Measurements from ENCODE around the gene RFX2.
"Not testable (repeated sequence)": the region's sequence is repeated elsewhere in the genome, so short reads cannot be mapped to it uniquely, and the experiment has no call there.

RFX2 gene

DNA sequence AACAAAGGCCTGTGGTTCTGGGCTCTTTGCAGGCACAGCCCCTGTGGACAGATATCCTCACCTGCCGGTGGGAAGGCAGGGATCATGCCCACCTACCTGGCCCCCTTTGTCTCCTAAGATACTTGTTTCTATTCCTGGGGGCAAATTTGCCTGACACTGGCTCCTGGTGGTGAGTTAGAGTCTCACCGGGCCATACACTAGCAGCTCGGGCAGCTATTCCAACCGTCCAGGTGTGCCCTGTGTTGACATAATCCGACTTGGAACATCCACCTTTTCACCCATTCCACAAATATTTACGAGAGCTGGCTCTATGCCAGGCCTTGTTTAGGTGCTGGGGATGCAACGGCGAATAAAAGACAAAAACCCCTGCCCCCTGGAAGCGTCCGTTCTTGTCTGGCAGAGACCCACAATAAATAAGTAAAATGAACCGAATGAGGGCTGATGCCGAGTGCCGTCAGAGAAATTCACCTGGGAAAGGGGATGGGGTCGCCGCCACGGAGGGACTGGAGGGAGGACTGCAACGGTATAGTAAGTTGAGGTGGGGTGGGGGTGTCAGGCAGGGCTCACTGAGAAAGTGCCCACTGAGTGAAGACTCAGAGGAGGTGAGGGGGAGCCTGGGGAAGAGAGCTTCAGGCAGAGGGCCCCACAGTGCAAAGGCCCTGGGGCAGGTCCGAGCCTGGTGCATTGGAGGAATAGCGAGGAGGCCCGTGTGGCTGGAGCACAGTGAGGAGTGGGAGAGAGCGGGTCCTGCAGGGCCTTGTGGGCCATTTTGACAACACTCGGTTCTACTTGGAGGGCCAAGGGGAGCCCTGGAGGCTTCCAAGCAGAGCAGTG is 89.1 kb downstream of the RFX2 start:
- in situ Hi-C loops (cut with MboI; ENCODE audit: low sequenced_read_pairs): loop anchor here (10.0 kb wide), 1 partner anchor 216 kb away; the partner anchor contains the start of gene NRTN

DNA sequence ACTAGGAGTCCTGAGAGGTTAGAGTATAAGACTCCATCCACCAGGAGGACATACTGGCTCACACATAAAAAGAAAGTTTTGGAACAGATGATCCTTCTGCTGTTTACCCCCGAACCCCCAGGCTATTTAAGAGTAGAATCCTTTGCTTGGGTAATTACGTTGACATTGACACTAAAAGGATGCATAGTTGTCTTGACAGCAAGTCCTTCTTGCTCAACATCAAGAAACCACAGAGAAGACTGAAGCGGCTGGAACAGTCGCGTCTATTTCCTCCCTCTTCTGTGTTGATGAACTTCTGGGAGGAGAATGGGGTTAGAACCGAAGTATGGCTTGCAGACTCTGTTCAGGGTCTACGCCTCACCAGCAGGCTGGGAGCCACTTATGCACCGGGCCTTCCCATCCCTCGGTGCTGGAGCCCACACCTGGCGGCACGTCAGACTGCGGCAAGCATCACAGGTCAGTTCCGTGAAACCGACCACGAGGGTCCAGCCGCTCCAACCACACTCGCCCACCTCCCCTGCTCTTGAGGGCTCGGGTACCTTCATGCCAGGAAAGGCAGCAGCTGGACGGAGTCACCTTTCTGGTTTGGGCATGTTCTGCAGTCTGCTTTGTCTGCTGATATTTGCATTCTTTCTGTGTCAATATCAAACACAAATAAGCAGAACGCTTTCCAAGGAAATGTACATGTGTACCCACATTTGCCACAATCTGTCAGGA is 90.0 kb downstream of the RFX2 start:
- in situ Hi-C loops (cut with MboI; ENCODE audit: low sequenced_read_pairs): loop anchor here (10.0 kb wide), 1 partner anchor 216 kb away; the partner anchor contains the start of gene NRTN

DNA sequence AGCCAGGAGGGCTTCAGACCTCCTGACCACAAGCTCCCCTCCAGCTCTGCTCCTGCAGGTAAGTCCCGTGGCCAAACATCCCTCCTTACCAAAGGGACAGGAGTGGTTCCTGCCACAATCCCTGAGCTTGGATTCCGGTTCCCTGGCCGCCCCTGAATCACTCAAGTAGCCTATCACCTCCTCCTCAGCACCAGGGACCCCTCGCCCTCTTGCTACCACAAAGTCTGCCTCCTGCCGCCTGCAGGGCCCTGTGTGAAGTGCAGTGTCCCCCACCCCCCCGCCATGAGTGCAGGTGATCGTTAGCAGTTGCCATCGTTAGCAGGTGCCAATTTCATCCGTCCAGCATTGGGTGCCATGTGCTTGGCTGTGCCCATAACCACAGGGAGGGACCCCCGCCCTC is 91.5 kb downstream of the RFX2 start:
- in situ Hi-C loops (cut with MboI; ENCODE audit: low sequenced_read_pairs): no loop called here

DNA sequence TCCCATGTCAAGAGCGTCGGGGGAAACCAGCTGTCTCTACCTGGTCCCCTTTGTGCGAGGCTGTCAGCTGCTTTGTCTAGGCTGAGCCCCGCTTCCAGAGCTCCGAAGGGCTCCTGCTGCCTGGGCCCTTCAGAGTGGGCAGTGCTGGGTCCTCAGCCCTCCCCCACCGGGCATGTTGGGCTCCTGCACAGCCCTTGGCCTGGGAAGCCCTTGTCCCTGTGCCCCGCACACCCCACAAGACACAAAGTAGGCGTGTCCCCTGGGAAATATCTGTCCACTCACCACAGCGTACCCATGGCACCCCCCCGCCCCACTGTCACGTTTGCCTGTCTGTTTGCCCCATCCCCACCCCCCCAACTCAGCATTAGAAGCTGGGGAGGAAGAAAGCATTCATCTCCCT is 92.7 kb downstream of the RFX2 start:
- in situ Hi-C loops (cut with MboI; ENCODE audit: low sequenced_read_pairs): no loop called here

DNA sequence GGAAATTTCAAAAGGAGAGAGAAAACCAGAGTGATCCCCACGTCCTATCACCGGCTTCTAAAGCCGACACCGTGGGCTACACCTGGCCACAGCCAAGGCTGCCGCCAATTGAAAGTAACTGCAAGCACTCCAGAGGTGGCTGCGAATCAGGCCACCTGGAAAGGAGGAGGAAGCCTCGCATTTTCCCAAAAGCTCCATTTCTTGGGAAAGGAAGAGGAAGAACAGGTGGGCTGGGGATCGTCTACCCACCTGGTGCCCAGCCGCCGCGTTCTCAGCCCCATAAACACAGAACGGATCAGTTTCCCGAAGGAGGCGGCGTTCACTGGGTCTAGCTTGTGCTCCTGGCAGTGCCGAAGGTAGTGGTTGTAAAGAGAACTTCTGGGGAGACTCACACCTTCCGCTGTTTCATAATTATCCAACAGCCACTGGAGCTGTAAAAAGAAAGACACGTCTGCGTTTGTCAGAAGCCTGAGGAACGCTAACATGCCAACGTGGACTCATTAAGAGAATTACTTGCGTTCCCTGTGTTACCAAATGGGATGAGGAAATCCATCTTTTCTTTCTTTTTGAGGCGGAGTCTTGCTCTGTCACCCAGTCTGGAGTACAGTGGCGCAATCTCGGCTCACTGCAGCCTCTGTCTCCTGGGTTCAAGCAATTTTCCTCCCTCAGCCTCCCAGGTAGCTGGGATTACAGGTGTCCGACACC is 94.3 kb downstream of the RFX2 start:
- in situ Hi-C loops (cut with MboI; ENCODE audit: low sequenced_read_pairs): no loop called here

DNA sequence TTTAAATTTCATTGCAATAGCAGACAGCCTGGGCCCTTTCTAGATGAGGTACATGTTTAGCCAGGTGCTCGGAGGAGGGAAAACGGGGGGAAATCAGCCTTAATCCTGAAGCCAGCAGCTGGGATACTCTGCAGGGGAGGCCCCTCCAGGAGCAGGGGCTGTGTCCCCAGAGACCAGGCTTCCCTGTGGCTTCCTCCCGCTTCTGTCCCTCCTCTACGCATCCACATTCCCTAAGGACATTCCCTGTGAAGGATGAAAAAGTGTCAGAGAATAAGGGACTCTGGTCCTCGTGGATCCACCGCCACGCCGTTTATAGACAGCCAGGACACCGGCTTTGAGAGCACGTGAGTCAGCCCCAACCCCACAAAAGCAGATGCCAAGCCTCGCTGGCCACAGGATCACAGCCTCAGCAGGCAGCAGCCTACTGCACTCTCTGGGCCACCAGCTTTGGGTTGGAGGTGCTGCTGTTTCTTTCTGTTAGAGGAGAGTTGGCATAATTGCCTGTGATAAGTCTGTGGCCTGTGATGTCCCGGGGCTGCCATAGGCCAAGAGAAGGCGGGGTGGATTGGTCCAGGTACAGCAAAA is 95.7 kb downstream of the RFX2 start:
- in situ Hi-C loops (cut with MboI; ENCODE audit: low sequenced_read_pairs): no loop called here

DNA sequence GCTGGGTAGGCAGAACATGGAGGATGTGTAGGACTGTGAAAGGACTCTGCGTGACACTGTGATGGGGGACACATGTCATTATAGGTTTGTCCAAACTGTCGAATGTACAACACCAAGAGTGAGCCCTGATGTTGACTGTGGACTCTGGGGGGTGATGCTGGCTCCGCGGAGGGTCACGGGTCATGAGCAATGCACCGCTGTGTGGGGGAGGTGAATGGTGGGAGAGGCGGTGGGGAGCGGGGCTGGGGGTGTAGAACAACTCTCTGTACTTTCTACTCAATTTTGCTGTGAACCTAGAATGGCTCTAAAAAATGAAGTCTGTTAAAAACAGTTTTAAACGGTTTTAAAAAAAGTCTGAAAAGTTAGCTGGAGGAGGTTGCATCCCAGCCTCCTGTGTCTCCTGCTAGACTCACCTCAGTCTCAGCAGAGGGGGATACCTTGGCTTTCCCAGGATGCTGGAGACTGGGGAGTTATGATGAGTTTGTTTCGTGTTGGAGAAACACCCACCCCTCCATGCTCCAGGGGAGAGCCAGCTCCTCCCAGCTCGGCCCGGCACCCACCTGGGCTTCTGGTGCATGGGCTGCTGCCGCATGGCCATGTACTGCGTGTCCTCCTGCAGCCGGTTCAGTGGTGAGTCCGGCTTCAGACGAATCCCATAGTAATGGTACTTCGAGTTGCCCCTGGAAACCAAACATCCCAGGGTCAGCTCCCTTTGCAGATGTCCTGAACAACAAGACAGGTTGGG is 97.7 kb downstream of the RFX2 start:
- in situ Hi-C loops (cut with MboI; ENCODE audit: low sequenced_read_pairs): no loop called here

DNA sequence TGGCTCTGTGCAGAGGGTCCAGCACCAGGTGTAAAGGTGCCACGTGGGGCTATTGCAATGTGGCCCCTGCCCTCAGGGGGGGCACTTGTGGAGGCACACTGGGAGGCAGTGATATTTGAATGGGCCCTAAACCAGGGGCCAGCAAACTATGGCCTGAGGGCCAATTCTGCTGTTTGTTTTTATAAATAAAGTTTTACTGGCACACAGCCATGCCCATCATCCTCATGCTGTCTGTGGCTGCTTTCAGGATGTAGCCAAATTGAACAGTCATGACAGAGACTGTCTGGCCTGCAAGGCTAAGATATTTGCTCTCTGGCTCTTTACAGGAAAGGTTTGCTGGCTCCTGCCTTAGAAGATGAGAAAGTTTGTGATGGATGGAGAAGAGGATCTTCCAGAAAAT is 98.5 kb downstream of the RFX2 start:
- in situ Hi-C loops (cut with MboI; ENCODE audit: low sequenced_read_pairs): no loop called here

DNA sequence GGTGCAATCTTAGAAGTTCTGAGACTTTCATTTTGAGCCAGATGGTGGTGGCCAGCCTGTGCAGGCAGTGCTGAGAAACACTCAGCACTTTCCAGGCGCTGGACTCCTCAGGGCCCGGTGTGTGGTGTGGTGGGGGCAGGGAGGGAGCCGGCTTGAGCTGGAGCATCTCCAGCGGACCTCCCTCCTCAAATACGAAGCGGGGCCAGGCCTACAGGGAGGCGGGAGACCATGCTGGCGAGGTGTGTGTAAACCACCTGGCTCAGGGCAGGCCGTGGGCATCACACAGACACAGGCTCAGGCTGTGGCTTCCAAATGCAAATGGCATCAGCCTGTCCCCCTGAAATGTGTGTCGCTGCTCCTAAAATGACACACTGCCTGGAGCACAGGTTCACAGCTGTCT is 99.1 kb downstream of the RFX2 start:
- in situ Hi-C loops (cut with MboI; ENCODE audit: low sequenced_read_pairs): no loop called here

DNA sequence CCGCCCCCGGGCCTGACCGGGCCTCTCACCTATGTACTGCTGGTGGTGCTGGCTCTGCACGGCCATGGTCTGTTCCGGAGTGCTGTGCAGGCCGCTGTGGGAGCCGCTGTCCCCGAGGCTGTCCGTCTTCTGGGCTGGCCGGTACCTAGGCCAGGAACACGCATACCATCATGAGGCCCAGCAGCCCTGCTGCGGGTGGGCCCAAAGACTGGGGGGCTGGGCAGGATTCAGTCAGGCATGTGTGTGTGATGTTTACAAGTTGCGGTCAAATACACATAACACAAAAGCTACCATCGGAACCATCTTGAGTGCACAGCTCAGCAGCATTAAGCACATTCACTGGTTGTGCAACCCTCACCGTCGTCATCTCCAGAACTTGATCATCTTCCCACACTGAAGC is 100.2 kb downstream of the RFX2 start:
- in situ Hi-C loops (cut with MboI; ENCODE audit: low sequenced_read_pairs): no loop called here

DNA sequence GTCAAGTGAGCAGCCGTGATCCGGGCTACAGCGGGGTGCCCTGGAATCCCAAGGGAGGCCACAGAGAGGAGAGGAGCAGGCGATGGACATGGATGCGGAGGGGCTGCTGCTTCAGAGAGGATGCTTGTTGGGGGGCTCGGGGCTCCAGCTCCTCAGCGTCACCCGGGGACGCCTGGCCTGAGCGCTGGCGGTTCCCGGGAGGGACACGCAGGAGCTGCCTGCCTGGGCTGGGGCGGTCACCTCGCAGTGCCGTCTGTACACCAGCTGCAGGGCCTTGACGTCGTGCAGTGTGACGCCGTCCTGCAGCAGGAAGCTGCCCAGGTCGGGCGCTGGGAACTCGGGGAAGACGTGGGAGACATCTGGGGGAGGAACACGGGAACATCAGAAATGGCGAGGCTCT is 102.4 kb downstream of the RFX2 start:
- in situ Hi-C loops (cut with MboI; ENCODE audit: low sequenced_read_pairs): no loop called here

DNA sequence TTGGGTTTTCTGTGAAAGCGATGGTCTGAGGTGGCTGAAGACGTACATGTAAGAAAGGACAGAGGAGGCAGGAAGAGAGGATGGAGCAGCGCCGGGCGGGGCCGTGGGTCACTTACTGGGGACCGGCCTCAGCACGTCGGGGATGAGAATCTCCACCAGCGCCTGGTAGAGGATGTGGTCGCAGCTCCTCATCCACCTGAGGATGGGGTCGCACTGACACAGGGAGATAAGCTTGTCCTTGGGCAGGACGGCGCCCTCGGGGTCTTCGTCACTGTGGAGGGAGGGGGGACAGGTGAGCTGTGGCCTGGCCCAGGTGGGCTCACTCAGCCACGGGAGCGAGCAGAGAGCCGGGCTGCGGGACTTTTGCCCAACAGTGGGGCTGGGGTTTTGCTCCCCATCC is 103.4 kb downstream of the RFX2 start:
- in situ Hi-C loops (cut with MboI; ENCODE audit: low sequenced_read_pairs): no loop called here

DNA sequence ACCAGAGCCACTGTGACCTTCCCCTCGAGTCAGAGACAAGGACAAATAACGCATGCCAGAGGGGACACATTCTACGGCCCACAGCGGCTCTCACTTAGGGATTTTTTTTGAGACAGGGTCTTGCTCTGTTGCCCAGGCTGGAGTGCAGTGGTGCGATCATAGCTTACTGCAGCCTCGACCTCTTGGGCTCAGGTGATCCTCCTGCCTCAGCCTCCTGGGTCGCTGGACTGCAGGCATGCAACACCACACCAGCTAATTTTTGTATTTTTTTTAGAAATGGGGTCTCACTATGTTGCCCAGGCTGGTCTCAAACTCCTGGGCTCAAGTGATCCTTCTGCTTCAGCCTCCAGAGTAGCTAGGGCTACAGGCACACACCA is 104.2 kb downstream of the RFX2 start:
- in situ Hi-C loops (cut with MboI; ENCODE audit: low sequenced_read_pairs): not testable (repeated sequence)

DNA sequence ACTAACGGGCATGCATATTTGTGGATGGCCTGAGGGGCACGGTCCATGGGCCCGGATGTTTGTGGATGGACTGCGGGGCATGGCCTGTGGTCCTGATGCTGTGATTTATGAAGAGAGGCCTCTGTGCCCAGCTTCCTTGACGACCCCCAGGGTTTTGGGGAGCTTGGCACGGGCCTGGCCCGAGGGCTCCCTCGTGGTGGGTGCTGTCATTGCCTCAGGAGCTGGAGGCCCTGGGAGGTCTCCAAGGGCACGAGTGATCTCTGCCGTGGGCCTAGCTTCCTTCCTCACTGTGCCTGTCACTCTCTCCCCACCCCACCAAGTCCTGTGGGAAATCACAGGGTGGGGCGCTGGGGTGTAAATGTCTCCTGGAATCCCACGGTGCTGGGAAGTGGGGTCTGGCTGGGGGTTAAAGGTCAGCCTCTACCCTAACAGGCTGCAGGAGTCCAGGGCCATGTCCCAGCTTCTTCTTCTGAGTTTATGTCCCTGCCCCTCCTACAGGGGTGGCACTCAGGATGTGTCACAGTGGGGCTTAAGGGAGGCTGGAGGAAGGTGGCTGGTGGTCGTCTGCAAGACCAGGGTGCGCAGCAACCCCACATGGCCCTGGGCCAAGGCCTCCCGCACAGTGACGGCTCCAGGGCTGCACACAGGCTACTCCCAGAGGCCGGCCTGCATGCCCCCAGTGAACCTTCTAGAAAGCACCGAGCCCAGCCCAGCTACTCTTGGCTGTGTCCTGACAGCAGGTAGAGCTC is 104.8 kb downstream of the RFX2 start:
- in situ Hi-C loops (cut with MboI; ENCODE audit: low sequenced_read_pairs): no loop called here

DNA sequence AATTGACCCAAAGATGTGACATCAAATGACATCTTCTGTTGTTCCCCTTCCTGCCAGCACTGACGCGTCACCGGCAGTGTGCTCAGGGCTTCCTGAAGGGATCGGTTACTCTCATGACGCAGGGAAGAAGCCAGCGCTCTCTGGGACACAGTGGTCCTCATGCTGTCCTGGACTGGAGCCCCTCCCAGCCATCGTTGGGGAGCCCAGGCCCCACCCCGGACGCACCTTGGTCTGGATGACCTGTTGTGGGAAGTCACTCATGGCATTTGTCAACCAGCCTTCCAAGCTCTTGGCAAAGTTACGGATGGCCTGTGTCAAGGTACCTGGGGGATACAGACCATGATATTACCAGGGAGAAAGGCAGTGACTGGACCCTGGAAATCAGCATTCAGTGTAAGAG is 106.3 kb downstream of the RFX2 start:
- in situ Hi-C loops (cut with MboI; ENCODE audit: low sequenced_read_pairs): no loop called here

DNA sequence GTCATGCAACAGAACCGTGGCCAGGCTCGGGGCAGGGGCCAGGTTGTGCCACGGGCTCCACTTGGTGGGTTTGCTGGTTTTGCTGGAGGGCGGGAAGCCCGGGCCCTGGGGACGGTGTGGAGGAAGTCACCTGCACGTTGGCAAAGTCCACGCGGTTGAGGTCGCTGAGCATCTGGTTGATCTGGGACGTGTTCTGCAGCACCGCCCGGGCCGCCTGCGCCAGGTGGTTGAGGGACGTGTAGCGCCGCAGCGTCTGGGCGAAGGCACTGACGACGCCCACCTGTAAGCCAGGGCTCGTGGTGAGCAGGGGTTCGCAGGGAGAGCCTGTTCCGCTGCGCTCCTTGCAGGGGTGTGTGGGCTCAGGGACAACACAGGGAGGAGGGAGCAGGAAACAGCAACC is 107.7 kb downstream of the RFX2 start:
- in situ Hi-C loops (cut with MboI; ENCODE audit: low sequenced_read_pairs): no loop called here

DNA sequence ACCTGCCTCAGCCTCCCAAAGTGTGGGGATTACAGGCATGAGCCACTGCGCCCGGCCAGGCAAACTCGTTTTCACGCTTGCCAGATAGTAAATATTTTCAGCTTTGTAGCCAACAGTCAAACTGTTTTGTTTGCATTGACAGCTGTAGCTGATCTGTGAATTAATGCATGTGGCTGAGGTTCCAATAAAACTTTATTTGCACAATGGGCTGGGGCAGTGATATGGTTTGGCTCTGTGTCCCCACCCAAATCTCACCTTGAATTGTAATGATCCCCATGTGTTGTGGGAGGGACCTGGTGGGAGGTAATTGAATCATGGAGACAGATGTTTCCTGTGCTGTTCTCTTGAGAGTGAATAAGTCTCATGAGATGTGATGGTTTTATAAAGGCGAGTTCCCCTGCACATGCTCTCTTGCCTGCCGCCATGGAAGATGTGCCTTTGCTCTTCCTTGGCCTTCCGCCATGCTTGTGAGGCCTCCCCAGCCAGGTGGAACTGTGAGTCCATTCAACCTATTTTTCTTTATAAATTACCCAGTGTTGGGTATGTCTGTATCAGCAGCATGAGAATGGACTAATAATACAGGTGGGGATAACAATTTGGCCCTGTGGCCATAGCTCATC is 110.0 kb downstream of the RFX2 start:
- in situ Hi-C loops (cut with MboI; ENCODE audit: low sequenced_read_pairs): no loop called here

DNA sequence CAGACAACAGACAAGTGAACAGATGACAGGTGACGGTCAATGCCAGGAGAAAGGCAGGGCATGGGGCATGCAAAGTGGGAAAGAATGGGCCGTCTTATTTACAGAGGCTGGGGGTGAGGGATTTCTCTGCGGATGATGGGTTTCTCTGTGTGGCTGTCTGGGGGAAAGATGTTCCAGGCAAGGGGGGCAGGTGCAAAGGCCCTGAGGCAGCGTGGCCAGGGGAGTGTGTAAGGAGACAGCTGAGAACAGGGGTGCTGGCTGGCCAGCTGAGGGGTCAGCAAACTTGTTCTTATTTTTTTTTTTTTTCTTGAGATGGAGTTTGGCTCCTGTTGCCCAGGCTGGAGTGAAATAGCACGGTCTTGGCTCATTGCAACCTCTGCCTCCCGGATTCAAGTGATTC is 110.6 kb downstream of the RFX2 start:
- in situ Hi-C loops (cut with MboI; ENCODE audit: low sequenced_read_pairs): no loop called here

DNA sequence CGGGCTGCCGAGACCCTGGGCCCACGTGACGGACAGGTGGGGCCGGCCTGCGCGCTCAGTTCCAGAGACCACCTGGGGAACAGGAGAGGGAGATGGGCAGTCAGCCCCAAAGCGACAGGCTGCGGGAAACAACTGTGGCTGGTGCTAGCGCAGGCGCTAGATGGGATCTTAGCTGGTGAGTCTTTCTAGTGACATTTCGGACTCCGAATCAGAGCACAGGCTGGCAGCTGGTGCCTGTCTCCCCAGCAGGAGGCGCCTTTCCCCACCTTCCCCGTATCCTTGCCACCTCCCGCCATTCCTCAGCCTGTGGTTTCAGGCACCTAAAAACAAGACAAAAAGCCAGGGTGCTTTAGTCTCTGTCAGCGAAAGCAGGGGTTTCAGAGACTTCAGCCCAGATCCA is 112.9 kb downstream of the RFX2 start:
- in situ Hi-C loops (cut with MboI; ENCODE audit: low sequenced_read_pairs): no loop called here

Measured in HL-60/S4 treated with phorbol 12-myristate 13-acetate at 8.2 ng/mL for 4 days and 3 days (cell line).